GM19438 (cell line): ENCODE results near the gene ITPK1.

Experiments used
- ATAC-seq: cut with Tn5 transposase; IDR thresholded peaks from one replicate; pipeline ENCODE4 v1.9.1; 2021; ENCODE audit warnings: low read depth; ENCODE audit not compliant: unreplicated experiment

Gene ITPK1

GRCh38 chr14:92960706-92961566 is 154.8 kb downstream of the ITPK1 start:
- no peak for ATAC-seq

GRCh38 chr14:92959761-92960680 is 155.7 kb downstream of the ITPK1 start:
- ATAC-seq, result no peak

- ATAC-seq, result no peak
Measured at GRCh38 chr14:92959189-92959531, 156.6 kb downstream of the ITPK1 start.

- ATAC-seq, result no peak
Measured at GRCh38 chr14:92958373-92959188, 157.1 kb downstream of the ITPK1 start.

GRCh38 chr14:92956961-92957360 is 158.8 kb downstream of the ITPK1 start:
- ATAC-seq, result no peak

GRCh38 chr14:92955381-92955780 is 160.3 kb downstream of the ITPK1 start:
- no peak for ATAC-seq

- no peak for ATAC-seq
Measured at GRCh38 chr14:92954933-92955332, 160.8 kb downstream of the ITPK1 start.

- no peak for ATAC-seq
Measured at GRCh38 chr14:92953526-92953925, 162.2 kb downstream of the ITPK1 start.

- ATAC-seq, result no peak
Measured at GRCh38 chr14:92952481-92953298, 163.0 kb downstream of the ITPK1 start.

- ATAC-seq, result no peak
Measured at GRCh38 chr14:92951912-92952471, 163.7 kb downstream of the ITPK1 start.

GRCh38 chr14:92951261-92951660 is 164.5 kb downstream of the ITPK1 start:
- ATAC-seq, result no peak

GRCh38 chr14:92950773-92951172 is 165.0 kb downstream of the ITPK1 start:
- no peak for ATAC-seq

- ATAC-seq, result no peak
Measured at GRCh38 chr14:92950193-92950540, 165.6 kb downstream of the ITPK1 start.

GRCh38 chr14:92949496-92950192 is 166.1 kb downstream of the ITPK1 start:
- no peak for ATAC-seq

GRCh38 chr14:92948647-92949046 is 167.1 kb downstream of the ITPK1 start:
- ATAC-seq, result no peak

GRCh38 chr14:92946847-92947545 is 168.7 kb downstream of the ITPK1 start:
- ATAC-seq, result no peak

GRCh38 chr14:92945959-92946846 is 169.5 kb downstream of the ITPK1 start:
- no peak for ATAC-seq
